HG02759 (cell line): ENCODE results near the gene CS.
A peak's percentile ranks its signal among the peaks of the same experiment; 100 is the strongest.

ENCODE experiments used
- ATAC-seq: cut with Tn5 transposase; IDR thresholded peaks from one replicate; pipeline ENCODE4 v1.9.1; 2021; ENCODE audit warnings: mild to moderate bottlenecking, moderate library complexity; ENCODE audit not compliant: unreplicated experiment

CS gene

GRCh38 chr12:56253091-56253490, 47.0 kb downstream of the CS start:
- no peak for ATAC-seq

GRCh38 chr12:56252649-56253048, 47.5 kb downstream of the CS start:
- ATAC-seq = no peak

GRCh38 chr12:56248711-56249110, 51.4 kb downstream of the CS start:
- no peak for ATAC-seq

GRCh38 chr12:56247923-56248322, 52.2 kb downstream of the CS start:
- no peak for ATAC-seq

GRCh38 chr12:56244494-56244893, 55.6 kb downstream of the CS start:
- ATAC-seq = no peak

GRCh38 chr12:56243731-56244181, 56.4 kb downstream of the CS start:
- no peak for ATAC-seq

GRCh38 chr12:56242986-56243385, 57.1 kb downstream of the CS start:
- ATAC-seq = no peak

- ATAC-seq = no peak
Observed at GRCh38 chr12:56241424-56242303, 58.5 kb downstream of the CS start.

GRCh38 chr12:56237552-56237951, 62.6 kb downstream of the CS start:
- ATAC-seq = no peak

GRCh38 chr12:56236985-56237384, 63.1 kb downstream of the CS start:
- no peak for ATAC-seq

- ATAC-seq = no peak
Observed at GRCh38 chr12:56236091-56236490, 64.0 kb downstream of the CS start.

- ATAC-seq = no peak
Observed at GRCh38 chr12:56234746-56235436, 65.2 kb downstream of the CS start.

GRCh38 chr12:56231184-56231582, 68.9 kb downstream of the CS start:
- ATAC-seq = no peak

GRCh38 chr12:56230432-56231183, 69.5 kb downstream of the CS start:
- no peak for ATAC-seq

GRCh38 chr12:56229916-56230431, 70.2 kb downstream of the CS start, which contains the start of gene SLC39A5:
Gene SLC39A5 (plus strand): TSS chr12:56230051. CDS start chr12:56231275, 1,224 bp downstream.
- ATAC-seq = no peak

GRCh38 chr12:56229082-56229481, 71.0 kb downstream of the CS start:
- no peak for ATAC-seq

GRCh38 chr12:56224954-56225353, 75.2 kb downstream of the CS start:
- ATAC-seq = no peak

GRCh38 chr12:56224102-56224701, 75.9 kb downstream of the CS start, which contains the start of gene NABP2:
Gene NABP2 (plus strand): TSS chr12:56224342. CDS start chr12:56224857, 515 bp downstream.
- peak; percentile 82 for ATAC-seq

GRCh38 chr12:56223571-56224101, 76.5 kb downstream of the CS start:
- no peak for ATAC-seq

GRCh38 chr12:56222531-56222895, 77.6 kb downstream of the CS start:
- ATAC-seq = no peak
